ENCODE results near the gene TMEM86B. TPM values are rescaled to one million over a fixed set of nuclear protein-coding genes. Genes with fewer than 3 reads are reported as not detected.

TMEM86B gene
- total RNA-seq, 1 donor from 2014 or later, result 3.9 TPM

GRCh38 chr19:55212447-55212846, 16.1 kb downstream of the TMEM86B start:
- H3K4me3 Mint-ChIP-seq (ENCODE audit: unreplicated experiment), result no peak overlapping the region

GRCh38 chr19:55209693-55210472, 18.7 kb downstream of the TMEM86B start:
- no peak for FAIRE-seq
- H3K9me3 ChIP-seq (ENCODE audit: insufficient read depth, low read depth, low read length), result peaks cover 5% of the 10 kb centered on the region

More at GRCh38 chr19:55212447-55212846, 16.1 kb downstream of the TMEM86B start:
- H2AFZ ChIP-seq (ENCODE audit: low read depth, low read length), result no peak overlapping the region
- TF ChIP-seq EZH2 (IDR thresholded peaks at IDR 0.05; ENCODE audit: insufficient read depth, low read length), result no peak
- TF ChIP-seq, protein P1, sequence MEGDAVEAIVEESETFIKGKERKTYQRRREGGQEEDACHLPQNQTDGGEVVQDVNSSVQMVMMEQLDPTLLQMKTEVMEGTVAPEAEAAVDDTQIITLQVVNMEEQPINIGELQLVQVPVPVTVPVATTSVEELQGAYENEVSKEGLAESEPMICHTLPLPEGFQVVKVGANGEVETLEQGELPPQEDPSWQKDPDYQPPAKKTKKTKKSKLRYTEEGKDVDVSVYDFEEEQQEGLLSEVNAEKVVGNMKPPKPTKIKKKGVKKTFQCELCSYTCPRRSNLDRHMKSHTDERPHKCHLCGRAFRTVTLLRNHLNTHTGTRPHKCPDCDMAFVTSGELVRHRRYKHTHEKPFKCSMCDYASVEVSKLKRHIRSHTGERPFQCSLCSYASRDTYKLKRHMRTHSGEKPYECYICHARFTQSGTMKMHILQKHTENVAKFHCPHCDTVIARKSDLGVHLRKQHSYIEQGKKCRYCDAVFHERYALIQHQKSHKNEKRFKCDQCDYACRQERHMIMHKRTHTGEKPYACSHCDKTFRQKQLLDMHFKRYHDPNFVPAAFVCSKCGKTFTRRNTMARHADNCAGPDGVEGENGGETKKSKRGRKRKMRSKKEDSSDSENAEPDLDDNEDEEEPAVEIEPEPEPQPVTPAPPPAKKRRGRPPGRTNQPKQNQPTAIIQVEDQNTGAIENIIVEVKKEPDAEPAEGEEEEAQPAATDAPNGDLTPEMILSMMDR (IDR thresholded peaks at IDR 0.05; ENCODE audit: insufficient read depth, low read depth, low read length), result peak; percentile 5
- H4K20me1 ChIP-seq (ENCODE audit: insufficient read depth, low read length), result peaks cover 3% of the 10 kb centered on the region
- no peaks in the 10 kb centered on the region for H3K36me3 ChIP-seq (ENCODE audit: insufficient read depth, low read length)
- peak overlapping the region; percentile 20 for H3K27ac Mint-ChIP-seq (ENCODE audit: unreplicated experiment)
- no peak for DNase-seq (ENCODE audit: low read depth)
- H3K9me3 ChIP-seq (ENCODE audit: insufficient read depth, low read depth, low read length), result peaks cover 5% of the 10 kb centered on the region
- FAIRE-seq, result no peak
- peaks cover 3% of the 10 kb centered on the region for H3K36me3 Mint-ChIP-seq (ENCODE audit: low read depth, unreplicated experiment)
- H3K79me2 ChIP-seq (ENCODE audit: insufficient read depth, low read length), result no peaks in the 10 kb centered on the region
- H3K27me3 Mint-ChIP-seq (ENCODE audit: low read depth, unreplicated experiment), result peaks cover 4% of the 10 kb centered on the region
- H3K27me3 ChIP-seq (ENCODE audit: insufficient read depth, low read length), result no peaks in the 10 kb centered on the region
- H3K4me3 ChIP-seq (ENCODE audit: insufficient read depth, low read depth, low read length), result no peak overlapping the region
- no peak overlapping the region for H3K4me2 ChIP-seq (ENCODE audit: low read length)
- H3K9ac ChIP-seq (ENCODE audit: low read length), result no peak overlapping the region
- peaks cover 11% of the 10 kb centered on the region for H3K9me3 Mint-ChIP-seq (ENCODE audit: unreplicated experiment)
- peaks cover 16% of the 10 kb centered on the region for H3K4me1 Mint-ChIP-seq (ENCODE audit: low read depth, unreplicated experiment)
- no peak overlapping the region for H3K27ac ChIP-seq (ENCODE audit: low read depth, low read length)
- H3K4me1 ChIP-seq (ENCODE audit: insufficient read depth, low read length), result peaks cover 25% of the 10 kb centered on the region

More at GRCh38 chr19:55209693-55210472, 18.7 kb downstream of the TMEM86B start:
- Histone ChIP-seq H3K4me3 (ENCODE audit: insufficient read depth, low read depth, low read length) (no peak overlapping the region), H3K27me3 (ENCODE audit: insufficient read depth, low read length) (no peaks in the 10 kb centered on the region), H3K4me1 (ENCODE audit: insufficient read depth, low read length) (peaks cover 28% of the 10 kb centered on the region), H3K36me3 (ENCODE audit: insufficient read depth, low read length) (no peaks in the 10 kb centered on the region), H3K27ac (ENCODE audit: low read depth, low read length) (peak overlapping the region; percentile 72), H3K4me2 (ENCODE audit: low read length) (peak overlapping the region; percentile 48), H3K79me2 (ENCODE audit: insufficient read depth, low read length) (no peaks in the 10 kb centered on the region), H2AFZ (ENCODE audit: low read depth, low read length) (no peak overlapping the region), H3K9ac (ENCODE audit: low read length) (peak overlapping the region; percentile 53), H4K20me1 (ENCODE audit: insufficient read depth, low read length) (peaks cover 3% of the 10 kb centered on the region)
- TF ChIP-seq EZH2 (IDR thresholded peaks at IDR 0.05; ENCODE audit: insufficient read depth, low read length), result no peak
- TF ChIP-seq, protein P1 (IDR thresholded peaks at IDR 0.05; ENCODE audit: insufficient read depth, low read depth, low read length), result no peak
- Mint-ChIP-seq H3K27ac (ENCODE audit: unreplicated experiment) (peak overlapping the region; percentile 34), H3K4me1 (ENCODE audit: low read depth, unreplicated experiment) (peaks cover 18% of the 10 kb centered on the region), H3K27me3 (ENCODE audit: low read depth, unreplicated experiment) (peaks cover 15% of the 10 kb centered on the region), H3K9me3 (ENCODE audit: unreplicated experiment) (peaks cover 5% of the 10 kb centered on the region), H3K36me3 (ENCODE audit: low read depth, unreplicated experiment) (no peaks in the 10 kb centered on the region), H3K4me3 (ENCODE audit: unreplicated experiment) (peak overlapping the region; percentile 58)
- peak; percentile 98 for DNase-seq (ENCODE audit: low read depth)
